Neural cell (in vitro differentiated cells): ENCODE results near the gene HIKESHI. TPM values are rescaled to one million over a fixed set of nuclear protein-coding genes. Genes with fewer than 3 reads are reported as not detected.
"Not testable (repeated sequence)": the region's sequence is repeated elsewhere in the genome, so short reads cannot be mapped to it uniquely, and the experiment has no call there.

Experiments used
- H2AFZ ChIP-seq: fragments of 200-600, 300-800 bp; sonication (generic), shearing (Covaris generic); 2 replicates; pipeline ENCODE4 v1.6.0; 2014; ENCODE audit warnings: low read depth, mild to moderate bottlenecking, antibody characterized with exemption, low read length, moderate library complexity
- H3F3A ChIP-seq: fragments of 200-600 bp; shearing (Covaris generic); 2 replicates; pipeline ENCODE4 v1.6.1; 2016; ENCODE audit warnings: mild to moderate bottlenecking, moderate library complexity, mixed read lengths, antibody characterized with exemption, low read length; ENCODE audit not compliant: insufficient read depth, poor library complexity, severe bottlenecking
- H3K27ac ChIP-seq: fragments of 200-600, 300-800 bp; sonication (generic), shearing (Covaris generic); 2 replicates; pipeline ENCODE4 v1.5.1; 2014; ENCODE audit warnings: mild to moderate bottlenecking, low read length, moderate library complexity
- H3K27me3 ChIP-seq: fragments of 300-800, 200-600 bp; sonication (generic), shearing (Covaris generic); 2 replicates; pipeline ENCODE4 v1.6.0; 2014; ENCODE audit warnings: mild to moderate bottlenecking, low read depth, low read length, moderate library complexity; ENCODE audit not compliant: insufficient read depth
- H3K36me3 ChIP-seq: fragments of 300-800, 200-600 bp; sonication (generic), shearing (Covaris generic); 2 replicates; pipeline ENCODE4 v1.5.1; 2014; ENCODE audit warnings: mild to moderate bottlenecking, antibody characterized with exemption, low read length, moderate library complexity; ENCODE audit not compliant: insufficient read depth
- H3K4me2 ChIP-seq: fragments of 300-800, 200-600 bp; sonication (generic), shearing (Covaris generic); 2 replicates; pipeline ENCODE4 v1.6.0; 2014; ENCODE audit warnings: mild to moderate bottlenecking, low read length
- H3K4me3 ChIP-seq: fragments of 300-800, 200-600 bp; sonication (generic), shearing (Covaris generic); 2 replicates; pipeline ENCODE4 v1.5.1; 2014; ENCODE audit warnings: mild to moderate bottlenecking, low read length, moderate library complexity
- H3K79me2 ChIP-seq: fragments of 200-600 bp; shearing (Covaris generic); replicated peaks from 2 replicates; pipeline ENCODE4 v1.6.0; 2014; ENCODE audit warnings: mild to moderate bottlenecking, low read length, moderate library complexity; ENCODE audit not compliant: insufficient read depth
- H3K9ac ChIP-seq: fragments of 300-800, 200-600 bp; sonication (generic), shearing (Covaris generic); 2 replicates; pipeline ENCODE4 v1.6.1; 2016; ENCODE audit warnings: mild to moderate bottlenecking, low read length, mixed read lengths
- H3K9me2 ChIP-seq: fragments of 200-600 bp; shearing (Covaris generic); 2 replicates; pipeline ENCODE4 v1.6.1; 2016; ENCODE audit warnings: mild to moderate bottlenecking, low read length, mixed read lengths; ENCODE audit not compliant: insufficient read depth
- H3K9me3 ChIP-seq: fragments of 200-600, 300-800 bp; sonication (generic), shearing (Covaris generic); 2 replicates; pipeline ENCODE4 v1.6.1; 2016; ENCODE audit warnings: mild to moderate bottlenecking, mixed run types, low read length, moderate library complexity, mixed read lengths
- H4K20me1 ChIP-seq: fragments of 200-600 bp; shearing (Covaris generic); 2 replicates; pipeline ENCODE4 v1.6.1; 2016; ENCODE audit warnings: mild to moderate bottlenecking, mixed run types; ENCODE audit not compliant: insufficient read depth
- CTCF ChIP-seq: fragments of 450-650 bp; IDR thresholded peaks from 2 replicates; pipeline ENCODE4 v1.5.1; 2014; ENCODE audit warnings: antibody characterized with exemption, mild to moderate bottlenecking, moderate library complexity; ENCODE audit not compliant: poor library complexity, severe bottlenecking
- EP300 ChIP-seq: fragments of 450-650 bp; conservative IDR thresholded peaks from 2 replicates; pipeline ENCODE4 v1.6.1; 2014; ENCODE audit warnings: antibody characterized with exemption, mild to moderate bottlenecking, moderate library complexity; ENCODE audit not compliant: poor library complexity, severe bottlenecking
- EZH2 ChIP-seq: fragments of 200-600, 300-800 bp; shearing (Covaris generic), sonication (generic); IDR thresholded peaks from 2 replicates; pipeline ENCODE4 v1.6.1; 2014; ENCODE audit warnings: antibody characterized with exemption, low read length, borderline replicate concordance, mild to moderate bottlenecking; ENCODE audit not compliant: insufficient read depth, poor library complexity, severe bottlenecking
- MXI1 ChIP-seq: fragments of 450-650 bp; conservative IDR thresholded peaks from 2 replicates; pipeline ENCODE4 v1.6.1; 2014; ENCODE audit warnings: antibody characterized with exemption, mild to moderate bottlenecking; ENCODE audit not compliant: poor library complexity, severe bottlenecking
- POLR2AphosphoS5 ChIP-seq: IDR thresholded peaks from 2 replicates; pipeline ENCODE4 v1.6.1; 2012
- RAD21 ChIP-seq: fragments of 450-650 bp; conservative IDR thresholded peaks from 2 replicates; pipeline ENCODE4 v1.6.1; 2014; ENCODE audit warnings: antibody characterized with exemption, mild to moderate bottlenecking, moderate library complexity
- SMC3 ChIP-seq: fragments of 450-650 bp; conservative IDR thresholded peaks from 2 replicates; pipeline ENCODE4 v1.6.1; 2014; ENCODE audit warnings: antibody characterized with exemption, mild to moderate bottlenecking, moderate library complexity; ENCODE audit not compliant: poor library complexity
- TAF1 ChIP-seq: IDR thresholded peaks from 2 replicates; pipeline ENCODE4 v1.6.1; 2012; ENCODE audit warnings: low read depth
- polyA plus RNA-seq: library from polyadenylated mRNA; depleted of rRNA; stranded (reverse); fragments of >200 nt; gene quantifications from 2 replicates; pipeline ENCODE4 v1.2.3, GENCODE V29; 2014
- TF ChIP-seq, protein P1 (sequence below): IDR thresholded peaks from 2 replicates; pipeline ENCODE4 v1.6.1; 2012; ENCODE audit warnings: borderline replicate concordance

The HIKESHI gene
- polyA plus RNA-seq, 1 donor from 2014 or later = 180 TPM

DNA sequence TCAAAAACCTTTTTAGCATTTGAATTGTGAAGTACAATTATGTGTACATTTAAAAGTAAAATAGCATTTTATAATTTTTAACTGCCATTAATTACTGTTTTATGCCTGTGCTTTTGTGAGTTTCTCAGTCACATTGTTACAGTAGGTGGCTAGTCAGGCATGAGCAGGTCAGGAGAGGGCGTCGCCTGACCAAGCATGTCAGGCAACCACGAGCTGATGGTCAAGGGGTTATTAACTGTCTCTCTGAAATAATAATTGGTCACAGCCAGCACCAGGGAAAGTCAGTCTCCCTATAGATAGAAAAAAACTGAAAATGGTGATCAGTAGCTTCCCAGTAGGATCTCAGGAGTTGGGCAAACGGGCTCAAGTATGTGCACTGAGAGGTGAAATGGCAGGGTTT lies 53.2 kb downstream of the HIKESHI start:
- H3K4me2 ChIP-seq = no peak overlapping the region
- no peaks in the 10 kb centered on the region for H3K79me2 ChIP-seq
- no peak overlapping the region for H3K27ac ChIP-seq
- no peaks in the 10 kb centered on the region for H3K9me3 ChIP-seq
- TF ChIP-seq, protein P1, sequence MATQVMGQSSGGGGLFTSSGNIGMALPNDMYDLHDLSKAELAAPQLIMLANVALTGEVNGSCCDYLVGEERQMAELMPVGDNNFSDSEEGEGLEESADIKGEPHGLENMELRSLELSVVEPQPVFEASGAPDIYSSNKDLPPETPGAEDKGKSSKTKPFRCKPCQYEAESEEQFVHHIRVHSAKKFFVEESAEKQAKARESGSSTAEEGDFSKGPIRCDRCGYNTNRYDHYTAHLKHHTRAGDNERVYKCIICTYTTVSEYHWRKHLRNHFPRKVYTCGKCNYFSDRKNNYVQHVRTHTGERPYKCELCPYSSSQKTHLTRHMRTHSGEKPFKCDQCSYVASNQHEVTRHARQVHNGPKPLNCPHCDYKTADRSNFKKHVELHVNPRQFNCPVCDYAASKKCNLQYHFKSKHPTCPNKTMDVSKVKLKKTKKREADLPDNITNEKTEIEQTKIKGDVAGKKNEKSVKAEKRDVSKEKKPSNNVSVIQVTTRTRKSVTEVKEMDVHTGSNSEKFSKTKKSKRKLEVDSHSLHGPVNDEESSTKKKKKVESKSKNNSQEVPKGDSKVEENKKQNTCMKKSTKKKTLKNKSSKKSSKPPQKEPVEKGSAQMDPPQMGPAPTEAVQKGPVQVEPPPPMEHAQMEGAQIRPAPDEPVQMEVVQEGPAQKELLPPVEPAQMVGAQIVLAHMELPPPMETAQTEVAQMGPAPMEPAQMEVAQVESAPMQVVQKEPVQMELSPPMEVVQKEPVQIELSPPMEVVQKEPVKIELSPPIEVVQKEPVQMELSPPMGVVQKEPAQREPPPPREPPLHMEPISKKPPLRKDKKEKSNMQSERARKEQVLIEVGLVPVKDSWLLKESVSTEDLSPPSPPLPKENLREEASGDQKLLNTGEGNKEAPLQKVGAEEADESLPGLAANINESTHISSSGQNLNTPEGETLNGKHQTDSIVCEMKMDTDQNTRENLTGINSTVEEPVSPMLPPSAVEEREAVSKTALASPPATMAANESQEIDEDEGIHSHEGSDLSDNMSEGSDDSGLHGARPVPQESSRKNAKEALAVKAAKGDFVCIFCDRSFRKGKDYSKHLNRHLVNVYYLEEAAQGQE = no peak
- TF ChIP-seq MXI1 (no peak), POLR2AphosphoS5 (no peak), EP300 (no peak), CTCF (no peak), TAF1 (no peak), RAD21 (no peak), SMC3 (no peak), EZH2 (no peak)
- H3K9ac ChIP-seq = no peak overlapping the region
- no peaks in the 10 kb centered on the region for H3K9me2 ChIP-seq
- H3K27me3 ChIP-seq = no peaks in the 10 kb centered on the region
- H3F3A ChIP-seq = no peaks in the 10 kb centered on the region
- no peaks in the 10 kb centered on the region for H3K36me3 ChIP-seq
- no peaks in the 10 kb centered on the region for H4K20me1 ChIP-seq
- H2AFZ ChIP-seq = no peak overlapping the region
- H3K4me3 ChIP-seq = no peak overlapping the region

DNA sequence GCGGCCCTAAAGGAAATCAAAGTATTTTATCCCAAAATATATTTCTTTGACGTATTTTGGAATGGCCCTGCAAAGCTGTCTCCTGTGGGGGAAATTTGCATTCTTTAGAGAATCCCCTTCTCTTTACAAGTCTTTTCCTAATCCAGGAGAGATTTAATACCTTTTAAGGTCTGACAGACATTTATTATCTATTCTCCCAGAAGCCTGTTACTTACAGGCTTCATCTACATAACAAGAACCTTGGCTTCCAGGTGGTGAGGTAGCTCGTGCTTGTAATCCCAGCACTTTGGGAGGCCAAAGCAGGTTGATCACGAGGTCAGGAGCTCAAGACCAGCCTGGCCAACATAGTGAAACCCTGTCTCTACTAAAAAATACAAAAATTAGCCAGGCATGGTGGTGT lies 55.4 kb downstream of the HIKESHI start:
- H3K36me3 ChIP-seq, H3K27ac ChIP-seq: not testable (repeated sequence)

GRCh38 chr11:86358720-86359119 lies 56.7 kb downstream of the HIKESHI start:
- no peaks in the 10 kb centered on the region for H3K79me2 ChIP-seq

More for the DNA sequence above, 55.4 kb downstream of the HIKESHI start:
- H4K20me1 ChIP-seq, H2AFZ ChIP-seq, H3K27me3 ChIP-seq, H3K9me2 ChIP-seq, H3K4me3 ChIP-seq, H3K4me2 ChIP-seq, H3K9me3 ChIP-seq, H3F3A ChIP-seq, H3K9ac ChIP-seq, H3K79me2 ChIP-seq: not testable (repeated sequence)

More at GRCh38 chr11:86358720-86359119, 56.7 kb downstream of the HIKESHI start:
- H2AFZ ChIP-seq = no peak overlapping the region
- H3K9ac ChIP-seq = no peak overlapping the region
- H3K4me3 ChIP-seq = no peak overlapping the region
- no peak for TF ChIP-seq CTCF
- no peak for TF ChIP-seq EZH2
- TF ChIP-seq, protein P1 = no peak
- TF ChIP-seq MXI1 = no peak
- no peak for TF ChIP-seq TAF1
- no peak for TF ChIP-seq RAD21
- TF ChIP-seq EP300 = peak; percentile 40
- no peaks in the 10 kb centered on the region for H4K20me1 ChIP-seq
- H3K36me3 ChIP-seq = no peaks in the 10 kb centered on the region
- no peak overlapping the region for H3K4me2 ChIP-seq
- no peak overlapping the region for H3K27ac ChIP-seq
- no peaks in the 10 kb centered on the region for H3K9me3 ChIP-seq
- H3K9me2 ChIP-seq = no peaks in the 10 kb centered on the region
- no peaks in the 10 kb centered on the region for H3K27me3 ChIP-seq
- no peaks in the 10 kb centered on the region for H3F3A ChIP-seq
